Activated CD8-positive, alpha-beta memory T cell treated with anti-CD3 and anti-CD28 coated beads, Interleukin-2, amount 50 U/mL, for 1 hour (primary cell): ENCODE data around the gene SHROOM2.

ENCODE experiments used
- DNase-seq: peaks from one replicate; pipeline ENCODE4 v3.0.0-alpha.2; 2020; ENCODE audit errors: extremely low read depth

The SHROOM2 gene

GRCh38 chrX:9862953-9863352, 76.7 kb downstream of the SHROOM2 start:
- no peak for DNase-seq

GRCh38 chrX:9864011-9864410, 77.8 kb downstream of the SHROOM2 start:
- no peak for DNase-seq

- DNase-seq, result no peak
Measured at GRCh38 chrX:9865804-9866472, 79.7 kb downstream of the SHROOM2 start.

GRCh38 chrX:9866633-9867032, 80.4 kb downstream of the SHROOM2 start:
- DNase-seq, result no peak

GRCh38 chrX:9867226-9867625, 81.0 kb downstream of the SHROOM2 start:
- no peak for DNase-seq

- DNase-seq, result no peak
Measured at GRCh38 chrX:9867753-9868152, 81.5 kb downstream of the SHROOM2 start.

- DNase-seq, result no peak
Measured at GRCh38 chrX:9871701-9872268, 85.6 kb downstream of the SHROOM2 start.

- no peak for DNase-seq
Measured at GRCh38 chrX:9873360-9873759, 87.1 kb downstream of the SHROOM2 start.

GRCh38 chrX:9873952-9874351, 87.7 kb downstream of the SHROOM2 start:
- no peak for DNase-seq

GRCh38 chrX:9874483-9874882, 88.3 kb downstream of the SHROOM2 start:
- no peak for DNase-seq

- no peak for DNase-seq
Measured at GRCh38 chrX:9875801-9876200, 89.6 kb downstream of the SHROOM2 start.

GRCh38 chrX:9876201-9876600, 90.0 kb downstream of the SHROOM2 start:
- DNase-seq, result no peak

- no peak for DNase-seq
Measured at GRCh38 chrX:9878146-9878820, 92.1 kb downstream of the SHROOM2 start.

- no peak for DNase-seq
Measured at GRCh38 chrX:9880237-9880636, 94.0 kb downstream of the SHROOM2 start.

GRCh38 chrX:9880870-9881269, 94.6 kb downstream of the SHROOM2 start:
- DNase-seq, result no peak

- no peak for DNase-seq
Measured at GRCh38 chrX:9882669-9883446, 96.6 kb downstream of the SHROOM2 start.

GRCh38 chrX:9884031-9884779, 98.0 kb downstream of the SHROOM2 start:
- no peak for DNase-seq

- no peak for DNase-seq
Measured at GRCh38 chrX:9885150-9885549, 98.9 kb downstream of the SHROOM2 start.

- no peak for DNase-seq
Measured at GRCh38 chrX:9887659-9888297, 101.5 kb downstream of the SHROOM2 start.

GRCh38 chrX:9888953-9889470, 102.8 kb downstream of the SHROOM2 start:
- no peak for DNase-seq

GRCh38 chrX:9890681-9891091, 104.5 kb downstream of the SHROOM2 start:
- DNase-seq, result no peak
